Ishikawa (cell line): ENCODE measurements around the gene GMEB2.
A peak's percentile ranks its signal among the peaks of the same experiment; 100 is the strongest.

Experiments
- CEBPB ChIP-seq: IDR thresholded peaks from 2 replicates; pipeline ENCODE4 v1.6.1; 2012
- CREB1 ChIP-seq: IDR thresholded peaks from 2 replicates; pipeline ENCODE4 v1.6.1; 2012; ENCODE audit warnings: low read depth
- EGR1 ChIP-seq: IDR thresholded peaks from 2 replicates; pipeline ENCODE4 v1.6.1; 2012
- EP300 ChIP-seq: IDR thresholded peaks from 2 replicates; pipeline ENCODE4 v1.6.1; 2012; ENCODE audit warnings: borderline replicate concordance
- TAF1 ChIP-seq: IDR thresholded peaks from 2 replicates; pipeline ENCODE4 v1.6.1; 2012; ENCODE audit warnings: low read depth, mild to moderate bottlenecking
- TEAD4 ChIP-seq: IDR thresholded peaks from 2 replicates; pipeline ENCODE4 v1.6.1; 2012
- YY1 ChIP-seq: IDR thresholded peaks from 2 replicates; pipeline ENCODE4 v1.6.1; 2012; ENCODE audit warnings: low read depth
- TF ChIP-seq, protein P1 (sequence below): IDR thresholded peaks from 2 replicates; pipeline ENCODE4 v1.6.1; 2012
- TF ChIP-seq, protein P2 (sequence below): IDR thresholded peaks from 2 replicates; pipeline ENCODE4 v1.6.1; 2012; ENCODE audit warnings: low read depth, mild to moderate bottlenecking

- TF ChIP-seq CREB1 (no peak), TAF1 (no peak), TEAD4 (no peak), CEBPB (no peak), YY1 (no peak), EGR1 (no peak; the same call in 1 of the 2 replicates), EP300 (no peak)
- TF ChIP-seq, protein P1, sequence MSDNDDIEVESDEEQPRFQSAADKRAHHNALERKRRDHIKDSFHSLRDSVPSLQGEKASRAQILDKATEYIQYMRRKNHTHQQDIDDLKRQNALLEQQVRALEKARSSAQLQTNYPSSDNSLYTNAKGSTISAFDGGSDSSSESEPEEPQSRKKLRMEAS, result 0 out of 2 replicates have a peak, but pooled peaks have one; percentile 54
- TF ChIP-seq, protein P2, sequence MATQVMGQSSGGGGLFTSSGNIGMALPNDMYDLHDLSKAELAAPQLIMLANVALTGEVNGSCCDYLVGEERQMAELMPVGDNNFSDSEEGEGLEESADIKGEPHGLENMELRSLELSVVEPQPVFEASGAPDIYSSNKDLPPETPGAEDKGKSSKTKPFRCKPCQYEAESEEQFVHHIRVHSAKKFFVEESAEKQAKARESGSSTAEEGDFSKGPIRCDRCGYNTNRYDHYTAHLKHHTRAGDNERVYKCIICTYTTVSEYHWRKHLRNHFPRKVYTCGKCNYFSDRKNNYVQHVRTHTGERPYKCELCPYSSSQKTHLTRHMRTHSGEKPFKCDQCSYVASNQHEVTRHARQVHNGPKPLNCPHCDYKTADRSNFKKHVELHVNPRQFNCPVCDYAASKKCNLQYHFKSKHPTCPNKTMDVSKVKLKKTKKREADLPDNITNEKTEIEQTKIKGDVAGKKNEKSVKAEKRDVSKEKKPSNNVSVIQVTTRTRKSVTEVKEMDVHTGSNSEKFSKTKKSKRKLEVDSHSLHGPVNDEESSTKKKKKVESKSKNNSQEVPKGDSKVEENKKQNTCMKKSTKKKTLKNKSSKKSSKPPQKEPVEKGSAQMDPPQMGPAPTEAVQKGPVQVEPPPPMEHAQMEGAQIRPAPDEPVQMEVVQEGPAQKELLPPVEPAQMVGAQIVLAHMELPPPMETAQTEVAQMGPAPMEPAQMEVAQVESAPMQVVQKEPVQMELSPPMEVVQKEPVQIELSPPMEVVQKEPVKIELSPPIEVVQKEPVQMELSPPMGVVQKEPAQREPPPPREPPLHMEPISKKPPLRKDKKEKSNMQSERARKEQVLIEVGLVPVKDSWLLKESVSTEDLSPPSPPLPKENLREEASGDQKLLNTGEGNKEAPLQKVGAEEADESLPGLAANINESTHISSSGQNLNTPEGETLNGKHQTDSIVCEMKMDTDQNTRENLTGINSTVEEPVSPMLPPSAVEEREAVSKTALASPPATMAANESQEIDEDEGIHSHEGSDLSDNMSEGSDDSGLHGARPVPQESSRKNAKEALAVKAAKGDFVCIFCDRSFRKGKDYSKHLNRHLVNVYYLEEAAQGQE, result no peak
Observed at GRCh38 chr20:63652192-63652980, 25.5 kb upstream of the GMEB2 start.
